MCF 10A (cell line): Measurements from ENCODE around the gene CRIP1. TPM values are rescaled to one million over a fixed set of nuclear protein-coding genes. Genes with fewer than 3 reads are reported as not detected.

ENCODE experiments used
- BruUV-seq: library from RNA; stranded (reverse); fragments of 400-500 nt; replicated peaks from 2 replicates; lab custom pipeline; 2021; lab: Mats Ljungman, UMichigan
- CTCF ChIA-PET: fragments of 300-600 bp; sonication (Branson Sonifier 250); formaldehyde crosslinking; extraction: SDS; loops from one replicate; lab custom pipeline; 2021; ENCODE audit warnings: antibody characterized with exemption, inconsistent platforms; lab: Yijun Ruan, JAX
- POLR2A ChIA-PET: fragments of 300-600, 350-650 bp; sonication (Branson Sonifier 250); formaldehyde crosslinking; extraction: SDS; loops from one replicate; lab custom pipeline; 2020; ENCODE audit warnings: antibody characterized with exemption, inconsistent platforms; lab: Yijun Ruan, JAX
- DNase-seq: peaks from one replicate; pipeline ENCODE4 v3.0.0-alpha.2; 2018; ENCODE audit not compliant: unreplicated experiment
- H3K27ac Mint-ChIP-seq: one replicate; pipeline ENCODE4 v1.8.0; 2022; ENCODE audit warnings: mild to moderate bottlenecking, low read depth, mixed read lengths; ENCODE audit not compliant: unreplicated experiment
- H3K27me3 Mint-ChIP-seq: one replicate; pipeline ENCODE4 v1.8.0; 2022; ENCODE audit warnings: mixed read lengths; ENCODE audit not compliant: insufficient read depth, unreplicated experiment
- H3K36me3 Mint-ChIP-seq: one replicate; pipeline ENCODE4 v1.8.0; 2022; ENCODE audit warnings: mild to moderate bottlenecking, moderate library complexity, mixed read lengths; ENCODE audit not compliant: insufficient read depth, unreplicated experiment
- H3K4me1 Mint-ChIP-seq: one replicate; pipeline ENCODE4 v1.8.0; 2022; ENCODE audit warnings: mixed read lengths; ENCODE audit not compliant: insufficient read depth, unreplicated experiment
- H3K4me3 Mint-ChIP-seq: one replicate; pipeline ENCODE4 v1.8.0; 2022; ENCODE audit warnings: mild to moderate bottlenecking, moderate library complexity, mixed read lengths; ENCODE audit not compliant: unreplicated experiment
- H3K9me3 Mint-ChIP-seq: one replicate; pipeline ENCODE4 v1.8.0; 2022; ENCODE audit warnings: mixed read lengths; ENCODE audit not compliant: unreplicated experiment
- CTCF ChIP-seq: fragments of 200-600 bp; IDR thresholded peaks from one replicate; pipeline ENCODE4 v1.8.0; 2022; ENCODE audit warnings: antibody characterized with exemption, mild to moderate bottlenecking; ENCODE audit not compliant: unreplicated experiment
- intact Hi-C: fragments of 100-400 bp; cut with micrococcal nuclease; formaldehyde crosslinking; loops from 2 replicates; pipeline ENCODE4 v1.14.1; 2022
- total RNA-seq: library from RNA; stranded (reverse); gene quantifications from 2 replicates; pipeline ENCODE4 v1.2.3, GENCODE V29; 2022

CRIP1 gene
- total RNA-seq, 1 experiment from 2014 or later = not detected

- no peaks in the 10 kb centered on the region for H3K9me3 Mint-ChIP-seq
- no peaks in the 10 kb centered on the region for H3K4me1 Mint-ChIP-seq
- intact Hi-C loops = no loop called here
- no peak overlapping the region for H3K27ac Mint-ChIP-seq
- no peak for DNase-seq
- H3K4me3 Mint-ChIP-seq = no peak overlapping the region
- no peaks in the 10 kb centered on the region for H3K27me3 Mint-ChIP-seq
- TF ChIP-seq CTCF = no peak
- BruUV-seq = no TSS peak
- POLR2A ChIA-PET = no interaction called here
- CTCF ChIA-PET = no interaction called here
- peaks cover 28% of the 10 kb centered on the region for H3K36me3 Mint-ChIP-seq
Measured at GRCh38 chr14:105460616-105461015, 26.1 kb upstream of the CRIP1 start.

DNA sequence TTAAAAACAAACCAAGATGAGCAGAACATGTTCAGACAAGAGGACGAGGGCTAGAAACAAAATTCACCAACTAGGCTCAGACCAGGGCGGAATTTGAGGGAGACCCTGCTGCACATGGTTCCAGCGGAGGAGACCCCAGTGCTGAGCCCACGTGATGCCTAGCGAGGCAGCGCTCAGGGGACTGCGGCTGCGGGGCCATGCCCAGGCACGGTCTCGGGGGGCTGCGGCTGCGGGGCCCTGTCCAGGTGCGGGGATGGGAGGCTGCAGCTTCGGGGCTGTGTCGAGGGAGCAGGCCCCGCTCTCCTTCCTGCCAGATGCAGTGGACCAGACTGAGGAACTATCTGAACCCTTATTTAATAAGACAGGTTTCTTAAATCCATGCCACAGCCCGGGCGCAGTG lies 24.8 kb upstream of the CRIP1 start:
- ChIA-PET CTCF (no interaction called here), POLR2A (interaction anchor here (1.4 kb wide), 1 partner anchor 10 kb away, joined by 3 read pairs; no protein-coding TSS in a partner anchor)
- H3K4me1 Mint-ChIP-seq = no peaks in the 10 kb centered on the region
- H3K9me3 Mint-ChIP-seq = no peaks in the 10 kb centered on the region
- intact Hi-C loops = no loop called here
- no peak overlapping the region for H3K4me3 Mint-ChIP-seq
- H3K27ac Mint-ChIP-seq = no peak overlapping the region
- H3K27me3 Mint-ChIP-seq = no peaks in the 10 kb centered on the region
- H3K36me3 Mint-ChIP-seq = peaks cover 24% of the 10 kb centered on the region
- BruUV-seq = no TSS peak
- no peak for TF ChIP-seq CTCF
- no peak for DNase-seq

- Mint-ChIP-seq H3K4me3 (no peak overlapping the region), H3K27ac (no peak overlapping the region), H3K4me1 (no peaks in the 10 kb centered on the region), H3K27me3 (no peaks in the 10 kb centered on the region), H3K36me3 (peaks cover 23% of the 10 kb centered on the region), H3K9me3 (no peaks in the 10 kb centered on the region)
- intact Hi-C loops = no loop called here
- BruUV-seq = no TSS peak
- POLR2A ChIA-PET = no interaction called here
- TF ChIP-seq CTCF = no peak
- CTCF ChIA-PET = no interaction called here
- DNase-seq = no peak
Measured at GRCh38 chr14:105464501-105464900, 22.2 kb upstream of the CRIP1 start.

- ChIA-PET POLR2A (no interaction called here), CTCF (interaction anchor here (1.0 kb wide), 1 partner anchor 24 kb away, joined by 3 read pairs; no protein-coding TSS in a partner anchor)
- intact Hi-C loops = no loop called here
- Mint-ChIP-seq H3K27me3 (no peaks in the 10 kb centered on the region), H3K4me3 (no peak overlapping the region), H3K36me3 (peaks cover 30% of the 10 kb centered on the region), H3K27ac (no peak overlapping the region), H3K9me3 (no peaks in the 10 kb centered on the region), H3K4me1 (no peaks in the 10 kb centered on the region)
- BruUV-seq = no TSS peak
- no peak for TF ChIP-seq CTCF
- no peak for DNase-seq
Measured at GRCh38 chr14:105465209-105466031, 21.3 kb upstream of the CRIP1 start.
